ENCODE measurements around the gene SRCAP.

Gene SRCAP

GRCh38 chr16:30737794-30738648, 39.0 kb downstream of the SRCAP start:
- no peak overlapping the region for H3K4me3 ChIP-seq (ENCODE audit: low read length)
- no peak for DNase-seq (ENCODE audit: low read depth)
- TF ChIP-seq CTCF (conservative IDR thresholded peaks at IDR 0.05; ENCODE audit: low read length) = no peak

GRCh38 chr16:30738984-30739951, 40.3 kb downstream of the SRCAP start:
- H3K4me3 ChIP-seq (ENCODE audit: low read length) = no peak overlapping the region
- DNase-seq (ENCODE audit: low read depth) = no peak
- TF ChIP-seq CTCF (conservative IDR thresholded peaks at IDR 0.05; ENCODE audit: low read length) = no peak

GRCh38 chr16:30740364-30741251, 41.6 kb downstream of the SRCAP start:
- DNase-seq (ENCODE audit: low read depth) = peak; percentile 80
- TF ChIP-seq CTCF (conservative IDR thresholded peaks at IDR 0.05; ENCODE audit: low read length) = no peak
- no peak overlapping the region for H3K4me3 ChIP-seq (ENCODE audit: low read length)

GRCh38 chr16:30741461-30741914, 42.5 kb downstream of the SRCAP start:
- DNase-seq (ENCODE audit: low read depth) = peak; percentile 83

GRCh38 chr16:30743716-30744115, 44.7 kb downstream of the SRCAP start:
- TF ChIP-seq CTCF (conservative IDR thresholded peaks at IDR 0.05; ENCODE audit: low read length) = no peak
- no peak for DNase-seq (ENCODE audit: low read depth)
- H3K4me3 ChIP-seq (ENCODE audit: low read length) = no peak overlapping the region

More at GRCh38 chr16:30741461-30741914, 42.5 kb downstream of the SRCAP start:
- no peak overlapping the region for H3K4me3 ChIP-seq (ENCODE audit: low read length)
- no peak for TF ChIP-seq CTCF (conservative IDR thresholded peaks at IDR 0.05; ENCODE audit: low read length)

GRCh38 chr16:30744183-30744582, 45.2 kb downstream of the SRCAP start:
- DNase-seq (ENCODE audit: low read depth) = no peak
- H3K4me3 ChIP-seq (ENCODE audit: low read length) = no peak overlapping the region
- no peak for TF ChIP-seq CTCF (conservative IDR thresholded peaks at IDR 0.05; ENCODE audit: low read length)

All from AG10803 (cell line).